ENCODE results near the gene PWP1.
"Not testable (repeated sequence)": the region's sequence is repeated elsewhere in the genome, so short reads cannot be mapped to it uniquely, and the experiment has no call there.

PWP1 gene

GRCh38 chr12:107679336-107679735, 6.3 kb upstream of the PWP1 start:
- DNase-seq (ENCODE audit: low spot score): no peak
- in situ Hi-C loops (cut with MboI; ENCODE audit: low sequenced_read_pairs, unreplicated experiment): loop anchor here (5.0 kb wide), 1 partner anchor 208 kb away; no protein-coding TSS in a partner anchor
- no peak for TF ChIP-seq CTCF (IDR thresholded peaks at IDR 0.05; ENCODE audit: borderline replicate concordance, control extremely low read depth, extremely low read depth, insufficient read depth, missing control alignments)

- in situ Hi-C loops (cut with MboI; ENCODE audit: low sequenced_read_pairs, unreplicated experiment): no loop called here
- no peak for TF ChIP-seq CTCF (IDR thresholded peaks at IDR 0.05; ENCODE audit: borderline replicate concordance, control extremely low read depth, extremely low read depth, insufficient read depth, missing control alignments)
- DNase-seq (ENCODE audit: low spot score): no peak
These were observed 4.2 kb upstream of the PWP1 start for GRCh38 chr12:107681455-107681835.

- no peak for DNase-seq (ENCODE audit: low spot score)
- TF ChIP-seq CTCF (IDR thresholded peaks at IDR 0.05; ENCODE audit: borderline replicate concordance, control extremely low read depth, extremely low read depth, insufficient read depth, missing control alignments): no peak
- in situ Hi-C loops (cut with MboI; ENCODE audit: low sequenced_read_pairs, unreplicated experiment): no loop called here
These were observed 3.5 kb upstream of the PWP1 start for GRCh38 chr12:107681836-107682820.

- in situ Hi-C loops (cut with MboI; ENCODE audit: low sequenced_read_pairs, unreplicated experiment): no loop called here
- DNase-seq (ENCODE audit: low spot score): no peak
- no peak for TF ChIP-seq CTCF (IDR thresholded peaks at IDR 0.05; ENCODE audit: borderline replicate concordance, control extremely low read depth, extremely low read depth, insufficient read depth, missing control alignments)
These were observed 1.4 kb upstream of the PWP1 start for GRCh38 chr12:107684029-107684795.

GRCh38 chr12:107684990-107685359, 624 bp upstream of the PWP1 start:
- TF ChIP-seq CTCF (IDR thresholded peaks at IDR 0.05; ENCODE audit: borderline replicate concordance, control extremely low read depth, extremely low read depth, insufficient read depth, missing control alignments): no peak
- no peak for DNase-seq (ENCODE audit: low spot score)
- in situ Hi-C loops (cut with MboI; ENCODE audit: low sequenced_read_pairs, unreplicated experiment): no loop called here

- DNase-seq (ENCODE audit: low spot score); in situ Hi-C loops (cut with MboI; ENCODE audit: low sequenced_read_pairs, unreplicated experiment): not testable (repeated sequence)
- peak; percentile 10 for TF ChIP-seq CTCF (IDR thresholded peaks at IDR 0.05; ENCODE audit: borderline replicate concordance, control extremely low read depth, extremely low read depth, insufficient read depth, missing control alignments)
These were observed 10.2 kb downstream of the PWP1 start for GRCh38 chr12:107695772-107696171.

Data from GM13976 (cell line).